ENCODE measurements around the gene CPNE4.

Gene CPNE4

GRCh38 chr3:131804565-131805133 is 230.2 kb downstream of the CPNE4 start:
- TF ChIP-seq CTCF (IDR thresholded peaks at IDR 0.05) = no peak

- TF ChIP-seq CTCF (IDR thresholded peaks at IDR 0.05) = no peak
Measured at GRCh38 chr3:131803113-131803512, 231.7 kb downstream of the CPNE4 start.

- TF ChIP-seq CTCF (IDR thresholded peaks at IDR 0.05) = no peak
Measured at GRCh38 chr3:131802029-131802428, 232.8 kb downstream of the CPNE4 start.

GRCh38 chr3:131801566-131801965 is 233.2 kb downstream of the CPNE4 start:
- TF ChIP-seq CTCF (IDR thresholded peaks at IDR 0.05) = no peak

GRCh38 chr3:131797776-131798175 is 237.0 kb downstream of the CPNE4 start:
- TF ChIP-seq CTCF (IDR thresholded peaks at IDR 0.05) = no peak

GRCh38 chr3:131796558-131797198 is 238.1 kb downstream of the CPNE4 start:
- TF ChIP-seq CTCF (IDR thresholded peaks at IDR 0.05) = no peak

GRCh38 chr3:131796111-131796510 is 238.7 kb downstream of the CPNE4 start:
- TF ChIP-seq CTCF (IDR thresholded peaks at IDR 0.05) = no peak

Data from LNCAP (cell line).